ENCODE data around the gene ZNHIT6. TPM values are rescaled to one million over a fixed set of nuclear protein-coding genes. Genes with fewer than 3 reads are reported as not detected.
A peak's percentile ranks its signal among the peaks of the same experiment; 100 is the strongest.

The ZNHIT6 gene
- total RNA-seq, 4 donors from 2014 or later = 5.5 to 21.5 (median 8.1) TPM

DNA sequence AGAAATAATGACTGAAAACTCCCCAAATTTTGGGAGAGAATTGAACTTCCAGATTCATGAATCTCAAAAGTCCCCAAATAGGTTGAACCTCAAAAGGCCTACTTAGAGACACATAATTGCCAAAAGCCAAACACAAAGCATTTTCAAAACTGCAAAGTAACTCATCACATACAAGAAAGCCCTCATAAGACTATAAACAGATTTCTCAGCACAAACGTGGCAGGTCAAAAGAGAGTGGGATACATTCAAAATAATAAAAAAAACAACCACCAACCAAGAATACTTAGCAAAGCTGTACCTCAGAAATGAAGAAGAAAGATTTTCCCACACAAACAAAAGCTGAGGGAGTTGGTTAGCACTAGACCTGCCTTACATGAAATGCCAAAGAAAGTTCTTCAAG, 69.8 kb downstream of the ZNHIT6 start:
- H3K27me3 ChIP-seq = no peaks in the 10 kb centered on the region
- H3K36me3 ChIP-seq = peaks cover 0 to 6% (median 0%) of the 10 kb centered on the region in 3 donors
- H3K4me1 ChIP-seq = no peaks in the 10 kb centered on the region
- DNase-seq = no peak
- no peaks in the 10 kb centered on the region for H3K9me3 ChIP-seq
- no peak overlapping the region for H3K4me3 ChIP-seq
- H3K27ac ChIP-seq = no peak overlapping the region
- no peak for TF ChIP-seq POLR2A (IDR thresholded peaks at IDR 0.05)

- H3K27me3 ChIP-seq = no peaks in the 10 kb centered on the region
- DNase-seq = no peak
- no peaks in the 10 kb centered on the region for H3K4me1 ChIP-seq
- no peak for TF ChIP-seq POLR2A (IDR thresholded peaks at IDR 0.05)
- peak in 1 of 6 experiments; percentile 5 for TF ChIP-seq CTCF (IDR thresholded peaks at IDR 0.05)
- H3K27ac ChIP-seq = no peak overlapping the region
- H3K36me3 ChIP-seq = no peaks in the 10 kb centered on the region
- H3K4me3 ChIP-seq = no peak overlapping the region
- no peaks in the 10 kb centered on the region for H3K9me3 ChIP-seq
These were observed 77.7 kb downstream of the ZNHIT6 start for GRCh38 chr1:85630493-85630892.

GRCh38 chr1:85629532-85629920, 78.7 kb downstream of the ZNHIT6 start:
- H3K36me3 ChIP-seq = no peaks in the 10 kb centered on the region
- H3K4me3 ChIP-seq = no peak overlapping the region
- no peaks in the 10 kb centered on the region for H3K27me3 ChIP-seq
- TF ChIP-seq POLR2A (IDR thresholded peaks at IDR 0.05) (no peak), CTCF (IDR thresholded peaks at IDR 0.05) (no peak)
- H3K27ac ChIP-seq = no peak overlapping the region
- H3K9me3 ChIP-seq = no peaks in the 10 kb centered on the region
- no peaks in the 10 kb centered on the region for H3K4me1 ChIP-seq
- no peak for DNase-seq

DNA sequence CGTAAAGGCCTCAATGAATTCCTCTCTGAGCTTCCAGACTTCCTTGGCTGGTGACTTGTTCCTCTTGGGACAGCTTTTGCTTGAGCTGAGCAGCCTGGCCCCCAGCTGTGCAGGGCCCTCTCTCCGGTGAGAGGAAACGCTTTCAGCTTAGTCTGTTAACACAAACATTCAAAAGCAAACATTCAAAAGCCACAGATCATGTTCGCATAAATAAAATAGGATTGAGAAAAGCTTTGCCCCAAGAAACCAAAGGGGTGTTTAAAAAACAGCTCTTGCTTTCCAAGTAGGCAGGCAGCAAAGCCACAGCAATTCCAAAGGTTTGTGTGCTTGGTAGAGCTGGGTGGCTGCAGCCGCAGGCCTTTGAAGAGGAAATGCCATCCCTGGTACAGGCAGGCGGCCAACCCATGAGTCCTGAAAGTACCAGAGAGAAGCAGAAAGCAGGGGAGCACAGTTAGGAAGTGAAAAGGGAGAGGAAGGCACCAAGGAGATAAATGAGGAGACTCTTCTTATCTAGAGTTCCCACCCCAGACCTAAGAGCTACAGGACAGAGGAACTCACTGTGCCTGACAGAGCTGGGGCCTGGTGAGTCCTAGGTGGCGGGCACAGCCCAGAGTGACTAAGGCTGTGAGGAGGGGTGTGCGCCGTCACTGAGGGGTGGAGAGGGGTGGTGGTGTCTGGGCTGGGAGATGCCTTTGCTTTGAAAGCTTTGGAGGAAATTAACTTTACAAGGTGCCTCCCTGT, 79.3 kb downstream of the ZNHIT6 start:
- no peaks in the 10 kb centered on the region for H3K9me3 ChIP-seq
- no peak for TF ChIP-seq CTCF (IDR thresholded peaks at IDR 0.05)
- no peak for TF ChIP-seq POLR2A (IDR thresholded peaks at IDR 0.05)
- no peak overlapping the region for H3K4me3 ChIP-seq
- peak in 1 of 3 donors; percentile 46 for DNase-seq
- H3K36me3 ChIP-seq = no peaks in the 10 kb centered on the region
- H3K27me3 ChIP-seq = no peaks in the 10 kb centered on the region
- peak overlapping the region in 1 of 4 donors; percentile 38 for H3K27ac ChIP-seq
- H3K4me1 ChIP-seq = no peaks in the 10 kb centered on the region

DNA sequence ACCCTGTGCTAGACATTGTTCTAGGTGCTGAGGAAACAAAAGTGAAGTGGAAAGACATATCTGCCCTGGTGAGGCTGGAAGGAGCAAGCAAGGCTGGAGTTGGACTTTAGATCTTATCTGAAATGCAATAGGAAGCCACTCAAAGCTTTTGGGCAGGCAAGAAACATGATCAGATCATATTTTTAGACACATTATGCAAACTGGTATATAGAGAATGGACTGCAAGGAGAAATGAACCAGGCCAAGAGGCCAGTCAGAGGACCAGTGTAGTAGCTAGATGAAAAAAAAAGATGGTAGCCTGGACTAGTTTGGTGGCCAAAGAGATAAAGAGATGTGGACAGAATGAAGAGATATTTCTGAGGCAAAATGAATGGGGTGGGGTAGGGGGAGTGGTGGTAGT, 81.4 kb downstream of the ZNHIT6 start:
- H3K27ac ChIP-seq = no peak overlapping the region
- TF ChIP-seq POLR2A (IDR thresholded peaks at IDR 0.05) = no peak
- no peak for TF ChIP-seq CTCF (IDR thresholded peaks at IDR 0.05)
- H3K4me1 ChIP-seq = no peaks in the 10 kb centered on the region
- no peaks in the 10 kb centered on the region for H3K36me3 ChIP-seq
- no peak for DNase-seq
- no peak overlapping the region for H3K4me3 ChIP-seq
- no peaks in the 10 kb centered on the region for H3K9me3 ChIP-seq
- no peaks in the 10 kb centered on the region for H3K27me3 ChIP-seq

GRCh38 chr1:85624361-85624760, 83.9 kb downstream of the ZNHIT6 start:
- H3K36me3 ChIP-seq = no peaks in the 10 kb centered on the region
- no peaks in the 10 kb centered on the region for H3K9me3 ChIP-seq
- H3K27ac ChIP-seq = no peak overlapping the region
- DNase-seq = no peak
- no peak overlapping the region for H3K4me3 ChIP-seq
- TF ChIP-seq CTCF (IDR thresholded peaks at IDR 0.05) (no peak), POLR2A (IDR thresholded peaks at IDR 0.05) (no peak)
- H3K4me1 ChIP-seq = no peaks in the 10 kb centered on the region
- H3K27me3 ChIP-seq = no peaks in the 10 kb centered on the region

All from Peyer's patch (tissue), 4 donors.